HUES6 (cell line): ENCODE measurements around the gene EFHB.
"Not testable (repeated sequence)": the region's sequence is repeated elsewhere in the genome, so short reads cannot be mapped to it uniquely, and the experiment has no call there.

Source experiments
- H3K27ac ChIP-seq: 2 replicates; pipeline ENCODE4 v1.7.0; 2013; ENCODE audit warnings: low read depth, mild to moderate bottlenecking, low read length, inconsistent platforms
- H3K27me3 ChIP-seq: 2 replicates; pipeline ENCODE4 v1.6.1; 2013; ENCODE audit warnings: low read length; ENCODE audit not compliant: control insufficient read depth, insufficient read depth
- H3K36me3 ChIP-seq: 2 replicates; pipeline ENCODE4 v1.6.1; 2013; ENCODE audit warnings: low read length; ENCODE audit not compliant: control insufficient read depth, insufficient read depth
- H3K4me1 ChIP-seq: 2 replicates; pipeline ENCODE4 v1.6.1; 2013; ENCODE audit warnings: low read length; ENCODE audit not compliant: control insufficient read depth, insufficient read depth
- H3K4me3 ChIP-seq: 2 replicates; pipeline ENCODE4 v1.5.1; 2013; ENCODE audit warnings: low read depth, low read length
- H3K9ac ChIP-seq: one replicate; pipeline ENCODE4 v1.6.1; 2013; ENCODE audit warnings: mild to moderate bottlenecking, low read length
- H3K9me3 ChIP-seq: 2 replicates; pipeline ENCODE4 v1.6.1; 2013; ENCODE audit warnings: low read depth, low read length; ENCODE audit not compliant: control insufficient read depth, insufficient read depth

Gene EFHB

DNA sequence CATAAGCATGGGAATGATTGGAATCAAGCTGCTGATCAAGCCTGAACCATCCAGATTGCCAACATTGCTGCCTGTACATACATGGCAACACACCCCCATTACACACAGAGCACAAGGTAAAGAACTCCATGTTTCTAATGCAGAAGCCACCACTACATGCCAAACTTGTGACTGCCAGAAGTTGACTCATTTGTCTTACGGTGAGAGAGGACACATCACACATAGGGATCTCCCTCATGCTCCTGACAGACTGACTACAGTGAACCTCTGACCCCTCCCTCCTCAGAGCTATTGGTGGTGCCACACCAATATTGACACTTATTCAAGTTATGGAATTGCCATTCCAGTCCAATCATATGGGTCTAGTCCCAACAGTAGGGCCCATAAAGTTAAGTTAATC lies 42.3 kb downstream of the EFHB start:
- Histone ChIP-seq H3K27me3 (no peaks in the 10 kb centered on the region), H3K9me3 (no peaks in the 10 kb centered on the region), H3K36me3 (no peaks in the 10 kb centered on the region), H3K9ac (no peak overlapping the region), H3K4me1 (peaks cover 8% of the 10 kb centered on the region; the same call in 1 of the 2 replicates), H3K4me3 (no peak overlapping the region), H3K27ac (no peak overlapping the region)

DNA sequence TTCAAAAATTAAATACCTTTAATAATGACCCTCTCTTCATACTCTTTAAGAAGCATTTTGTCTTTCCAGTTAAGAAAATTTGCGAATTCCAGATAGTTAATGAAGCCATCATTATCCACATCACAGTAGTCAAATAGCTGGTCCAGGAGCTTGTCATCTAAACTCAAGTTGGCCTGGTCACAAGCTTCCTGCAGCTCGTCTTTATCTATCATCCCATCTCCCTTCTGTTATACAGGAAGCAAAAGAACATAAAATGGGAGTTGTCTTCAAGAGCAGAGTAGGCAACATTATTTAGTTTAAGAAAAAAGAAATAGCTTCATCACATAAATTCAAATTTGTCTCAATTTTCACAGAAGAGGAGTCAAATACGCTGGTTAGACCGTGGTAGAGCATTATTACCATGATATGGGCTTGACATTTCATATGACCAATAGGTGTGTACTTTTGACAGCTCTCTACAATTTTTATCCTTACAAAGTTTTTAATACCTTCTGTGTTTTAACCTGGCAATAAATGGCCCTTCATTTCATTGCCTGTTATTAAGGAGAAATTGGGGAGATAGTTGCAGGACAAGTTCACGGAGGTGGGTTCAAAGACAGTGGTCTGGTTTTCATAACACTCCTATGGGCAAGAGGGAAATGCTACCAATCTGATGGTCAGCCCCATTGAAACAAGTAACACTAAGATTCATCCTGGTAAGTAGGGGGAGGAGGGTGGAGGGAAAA lies 45.4 kb downstream of the EFHB start:
- Histone ChIP-seq H3K27ac (no peak overlapping the region), H3K36me3 (no peaks in the 10 kb centered on the region), H3K4me1 (peaks cover 11% of the 10 kb centered on the region; the same call in 1 of the 2 replicates), H3K9ac (no peak overlapping the region), H3K9me3 (no peaks in the 10 kb centered on the region), H3K4me3 (no peak overlapping the region), H3K27me3 (no peaks in the 10 kb centered on the region)

DNA sequence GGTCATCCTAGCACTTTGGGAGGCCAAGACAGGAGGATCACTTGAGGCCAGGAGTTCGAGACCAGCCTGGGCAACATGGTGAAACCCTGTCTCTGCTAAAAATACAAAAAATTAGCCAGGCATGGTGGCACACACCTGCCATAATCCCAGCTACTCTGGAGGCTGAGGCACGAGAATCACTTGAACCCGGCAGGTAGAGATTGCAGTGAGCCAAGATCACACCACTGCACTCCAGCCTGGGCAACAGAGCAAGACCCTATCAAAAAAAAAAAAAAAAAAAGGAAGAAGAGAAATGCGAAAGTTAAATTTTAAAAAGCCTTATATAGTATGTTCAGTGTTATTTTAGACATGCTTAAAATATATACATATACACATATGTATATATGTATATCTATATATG lies 46.9 kb downstream of the EFHB start:
- H3K4me1 ChIP-seq: peaks cover 11% of the 10 kb centered on the region; the same call in 1 of the 2 replicates
- not testable (repeated sequence) for H3K9ac ChIP-seq, H3K9me3 ChIP-seq, H3K36me3 ChIP-seq, H3K27ac ChIP-seq, H3K27me3 ChIP-seq, H3K4me3 ChIP-seq

DNA sequence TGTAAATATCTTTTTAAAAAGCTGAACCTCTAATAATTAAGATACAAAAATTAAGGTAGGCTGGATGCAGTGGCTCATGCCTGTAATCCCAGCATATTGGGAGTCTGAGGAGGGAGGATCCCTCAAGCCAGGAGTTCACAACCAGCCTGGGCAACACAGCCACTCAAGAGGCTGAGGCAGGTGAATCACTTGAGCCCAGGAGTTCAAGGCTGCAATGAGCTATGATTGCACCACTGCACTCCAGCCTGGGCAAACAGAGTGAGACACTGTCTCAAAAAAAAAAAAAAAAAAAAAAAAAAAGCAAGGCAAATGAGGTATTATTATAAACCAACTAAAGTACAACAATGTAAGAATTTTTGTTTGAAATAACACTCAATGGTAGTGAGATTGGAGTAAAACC lies 47.6 kb downstream of the EFHB start:
- H3K36me3 ChIP-seq: no peaks in the 10 kb centered on the region
- H3K27me3 ChIP-seq: no peaks in the 10 kb centered on the region
- no peak overlapping the region for H3K4me3 ChIP-seq
- H3K9ac ChIP-seq: no peak overlapping the region
- no peaks in the 10 kb centered on the region for H3K9me3 ChIP-seq
- H3K4me1 ChIP-seq: peaks cover 14% of the 10 kb centered on the region
- no peak overlapping the region for H3K27ac ChIP-seq

DNA sequence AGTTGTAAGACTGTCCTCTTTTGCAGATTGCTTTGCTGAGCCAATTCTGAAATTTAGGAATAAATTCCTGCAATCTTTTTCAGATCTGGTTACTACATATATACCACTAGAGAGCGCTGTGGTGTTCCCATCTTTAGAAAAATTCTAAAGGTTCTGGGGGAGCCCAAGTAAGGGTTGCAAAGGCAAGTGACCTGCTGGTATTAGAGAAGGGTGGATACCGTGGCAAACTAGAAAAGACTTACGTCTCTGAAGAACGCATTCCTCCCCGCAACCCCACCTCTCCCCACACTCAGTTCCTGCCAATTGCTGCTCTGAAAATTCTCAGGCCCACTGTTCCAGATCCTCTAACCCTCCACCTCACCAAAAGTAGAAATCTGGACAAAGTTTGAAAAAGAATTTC lies 48.5 kb downstream of the EFHB start:
- Histone ChIP-seq H3K4me3 (no peak overlapping the region), H3K4me1 (peaks cover 17% of the 10 kb centered on the region), H3K36me3 (no peaks in the 10 kb centered on the region), H3K27ac (no peak overlapping the region), H3K9ac (no peak overlapping the region), H3K27me3 (no peaks in the 10 kb centered on the region), H3K9me3 (no peaks in the 10 kb centered on the region)

DNA sequence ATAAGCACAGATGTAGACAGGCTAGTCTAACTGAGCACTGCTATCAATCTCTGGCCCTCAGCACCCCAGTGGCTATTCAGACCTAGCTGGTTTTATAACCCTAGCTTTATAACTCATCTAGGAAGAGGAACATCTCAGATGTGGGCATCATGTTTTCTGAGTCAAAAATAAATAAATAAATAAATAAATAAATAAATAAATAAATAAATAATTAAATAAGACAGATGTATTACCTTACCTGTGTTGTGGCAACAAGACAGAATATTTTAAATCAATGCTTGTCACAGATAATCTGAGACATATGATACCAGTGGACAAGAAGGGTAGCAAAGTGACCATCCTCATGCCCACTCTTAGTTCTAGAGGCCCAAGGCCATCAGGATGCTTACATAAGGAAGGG lies 52.2 kb downstream of the EFHB start:
- no peaks in the 10 kb centered on the region for H3K27me3 ChIP-seq

DNA sequence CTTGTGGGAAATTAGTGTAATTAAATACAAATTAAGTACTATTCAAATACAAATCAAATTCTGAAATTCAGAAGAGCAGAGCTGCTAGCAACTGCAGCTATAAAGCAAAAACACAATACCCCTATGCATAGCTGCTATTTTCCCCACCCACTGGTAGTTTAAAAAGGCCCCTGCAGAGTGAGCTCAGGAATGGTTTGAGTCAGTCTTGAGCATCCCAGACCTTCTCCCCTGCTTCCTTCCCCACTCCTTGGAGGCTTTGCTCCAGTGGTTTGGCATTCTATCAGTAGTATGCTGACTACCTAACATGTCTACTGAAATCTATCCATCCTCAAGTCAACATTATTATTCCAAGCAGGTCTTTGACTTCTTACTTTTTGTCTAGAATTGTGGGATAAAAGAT lies 53.0 kb downstream of the EFHB start:
- Histone ChIP-seq H3K9me3 (no peaks in the 10 kb centered on the region), H3K4me3 (no peak overlapping the region), H3K4me1 (peaks cover 9% of the 10 kb centered on the region), H3K27ac (no peak overlapping the region), H3K9ac (no peak overlapping the region), H3K36me3 (no peaks in the 10 kb centered on the region), H3K27me3 (no peaks in the 10 kb centered on the region)

More for the DNA sequence above, 52.2 kb downstream of the EFHB start:
- Histone ChIP-seq H3K4me3 (no peak overlapping the region), H3K9ac (no peak overlapping the region), H3K27ac (no peak overlapping the region), H3K36me3 (no peaks in the 10 kb centered on the region), H3K9me3 (no peaks in the 10 kb centered on the region), H3K4me1 (peaks cover 9% of the 10 kb centered on the region)

DNA sequence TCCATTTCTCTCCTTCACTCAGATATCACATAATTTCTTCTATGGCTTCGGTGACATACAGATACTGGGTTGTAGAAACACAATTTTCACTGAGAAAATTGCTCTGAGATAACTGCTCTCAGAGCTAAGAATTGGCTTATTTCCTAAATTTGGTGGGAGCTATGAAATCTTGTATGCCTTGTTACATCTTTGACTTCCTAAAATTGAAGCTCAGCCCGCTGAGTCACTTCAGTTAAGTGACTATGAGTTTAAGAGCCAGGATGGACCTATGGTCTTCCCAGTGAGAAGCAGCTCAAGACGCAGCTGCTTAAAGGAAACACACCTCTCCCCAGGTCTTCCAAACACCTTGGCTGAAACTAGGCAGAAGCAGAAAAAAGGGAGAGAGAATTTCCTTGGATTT lies 56.4 kb downstream of the EFHB start:
- Histone ChIP-seq H3K36me3 (no peaks in the 10 kb centered on the region), H3K9me3 (no peaks in the 10 kb centered on the region), H3K9ac (no peak overlapping the region), H3K4me1 (peaks cover 7% of the 10 kb centered on the region), H3K27ac (no peak overlapping the region), H3K27me3 (no peaks in the 10 kb centered on the region), H3K4me3 (no peak overlapping the region)

DNA sequence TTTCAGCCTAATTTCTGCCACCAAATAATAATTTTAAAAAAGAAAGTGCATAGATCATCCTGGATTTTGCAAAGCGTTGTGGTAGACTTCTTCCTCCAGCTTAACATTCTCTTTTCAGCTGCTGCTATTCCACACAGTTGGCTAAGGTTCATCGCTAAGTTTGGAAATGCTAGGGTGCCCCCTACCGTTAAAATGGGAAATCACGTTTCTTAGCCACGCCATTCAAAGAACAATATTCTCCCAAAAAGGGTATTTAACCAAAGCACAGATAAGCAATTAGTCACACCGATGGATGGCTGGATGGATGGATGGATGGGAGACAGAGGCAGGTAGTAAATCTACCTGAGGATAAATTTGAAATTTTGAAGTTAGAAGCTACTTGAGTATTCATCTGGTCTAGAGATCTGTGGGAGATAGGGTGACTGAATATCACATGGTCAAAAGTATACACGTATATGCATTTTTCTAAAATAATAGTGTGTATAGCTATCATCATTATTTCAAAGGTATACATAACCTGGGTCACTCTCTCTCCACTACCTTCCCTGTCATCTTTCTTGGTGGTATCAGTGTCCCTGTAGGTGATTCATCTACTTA lies 67.2 kb downstream of the EFHB start:
- no peaks in the 10 kb centered on the region for H3K4me1 ChIP-seq
- no peaks in the 10 kb centered on the region for H3K27me3 ChIP-seq
- H3K9ac ChIP-seq: no peak overlapping the region
- H3K9me3 ChIP-seq: peaks cover 5% of the 10 kb centered on the region; the same call in 1 of the 2 replicates
- H3K4me3 ChIP-seq: no peak overlapping the region
- no peak overlapping the region for H3K27ac ChIP-seq
- no peaks in the 10 kb centered on the region for H3K36me3 ChIP-seq

DNA sequence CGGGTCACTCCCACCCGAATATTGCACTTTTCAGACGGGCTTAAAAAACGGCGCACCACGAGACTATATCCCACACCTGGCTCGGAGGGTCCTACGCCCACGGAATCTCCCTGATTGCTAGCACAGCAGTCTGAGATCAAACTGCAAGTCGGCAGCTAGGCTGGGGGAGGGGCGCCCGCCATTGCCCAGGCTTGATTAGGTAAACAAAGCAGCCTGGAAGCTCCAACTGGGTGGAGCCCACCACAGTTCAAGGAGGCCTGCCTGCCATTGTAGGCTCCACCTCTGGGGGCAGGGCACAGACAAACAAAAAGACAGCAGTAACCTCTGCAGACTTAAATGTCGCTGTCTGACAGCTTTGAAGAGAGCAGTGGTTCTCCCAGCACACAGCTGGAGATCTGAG lies 78.7 kb downstream of the EFHB start:
- not testable (repeated sequence) for H3K36me3 ChIP-seq, H3K4me1 ChIP-seq, H3K9me3 ChIP-seq, H3K27ac ChIP-seq, H3K27me3 ChIP-seq
- H3K9ac ChIP-seq: peak overlapping the region; percentile 68
- peak overlapping the region; percentile 56 for H3K4me3 ChIP-seq

DNA sequence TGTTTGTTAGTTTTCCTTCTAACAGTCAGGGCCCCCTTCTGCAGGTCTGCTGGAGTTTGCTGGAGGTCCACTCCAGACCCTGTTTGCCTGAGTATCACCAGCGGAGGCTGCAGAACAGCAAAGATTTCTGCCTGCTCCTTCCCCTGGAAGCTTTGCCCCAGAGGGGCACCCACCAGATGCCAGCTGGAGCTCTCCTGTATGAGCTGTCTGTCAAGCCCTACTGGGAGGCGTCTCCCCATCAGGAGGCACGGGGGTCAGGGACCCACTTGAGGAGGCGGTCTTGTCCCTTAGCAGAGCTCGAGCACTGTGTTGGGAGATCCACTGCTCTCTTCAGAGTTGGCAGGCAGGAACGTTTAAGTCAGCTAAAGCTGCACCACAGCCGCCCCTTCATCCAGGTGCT lies 87.4 kb downstream of the EFHB start:
- H3K4me3 ChIP-seq, H3K9ac ChIP-seq, H3K9me3 ChIP-seq, H3K4me1 ChIP-seq, H3K36me3 ChIP-seq, H3K27me3 ChIP-seq, H3K27ac ChIP-seq: not testable (repeated sequence)
